GM23338 (cell line): Measurements from ENCODE around the gene EVC2. TPM values are rescaled to one million over a fixed set of nuclear protein-coding genes. Genes with fewer than 3 reads are reported as not detected.

ENCODE experiments used
- ATAC-seq: fragments of 200-7000 bp; cut with Tn5 transposase; 3 replicates; pipeline ENCODE4 v1.9.1; 2020
- DNase-seq: peaks from one replicate; pipeline ENCODE4 v3.0.0-alpha.2; 2015; ENCODE audit warnings: low spot score
- H2AFZ ChIP-seq: fragments of 200-600 bp; sonication (generic); 2 replicates; pipeline ENCODE4 v1.8.0; 2016; ENCODE audit warnings: antibody characterized with exemption, mild to moderate bottlenecking, moderate library complexity
- H3F3A ChIP-seq: fragments of 200-600 bp; sonication (generic); replicated peaks from 2 replicates; pipeline ENCODE4 v1.8.0; 2017; ENCODE audit warnings: antibody characterized with exemption, mixed run types, low read depth
- H3K27ac ChIP-seq: fragments of 200-600 bp; sonication (generic); 2 replicates; pipeline ENCODE4 v1.6.1; 2016; ENCODE audit warnings: low read depth
- H3K27me3 ChIP-seq: fragments of 200-600 bp; sonication (generic); 2 replicates; pipeline ENCODE4 v1.8.0; 2016; ENCODE audit warnings: mild to moderate bottlenecking, mixed run types, moderate library complexity; ENCODE audit not compliant: insufficient read depth
- H3K36me3 ChIP-seq: fragments of 200-600 bp; sonication (generic); 2 replicates; pipeline ENCODE4 v1.8.0; 2016; ENCODE audit warnings: mild to moderate bottlenecking; ENCODE audit not compliant: insufficient read depth
- H3K4me1 ChIP-seq: fragments of 200-600 bp; sonication (generic); 2 replicates; pipeline ENCODE4 v1.8.0; 2016; ENCODE audit warnings: mild to moderate bottlenecking, moderate library complexity; ENCODE audit not compliant: insufficient read depth
- H3K4me2 ChIP-seq: fragments of 200-600 bp; sonication (generic); 2 replicates; pipeline ENCODE4 v1.7.1; 2017; ENCODE audit warnings: mixed run types
- H3K4me3 ChIP-seq: fragments of 200-600 bp; sonication (generic); 2 replicates; pipeline ENCODE4 v1.6.1; 2016; ENCODE audit warnings: mixed run types
- H3K79me2 ChIP-seq: fragments of 200-600 bp; sonication (generic); replicated peaks from 2 replicates; pipeline ENCODE4 v1.8.0; 2017; ENCODE audit warnings: mild to moderate bottlenecking; ENCODE audit not compliant: insufficient read depth
- H3K9me2 ChIP-seq: fragments of 200-600 bp; sonication (generic); 2 replicates; pipeline ENCODE4 v1.8.0; 2017; ENCODE audit not compliant: insufficient read depth
- H4K20me1 ChIP-seq: fragments of 200-600 bp; sonication (generic); replicated peaks from 2 replicates; pipeline ENCODE4 v1.8.0; 2017; ENCODE audit warnings: mild to moderate bottlenecking; ENCODE audit not compliant: insufficient read depth
- H3K27ac Mint-ChIP-seq: 2 replicates; pipeline ENCODE4 v1.8.0; 2020; ENCODE audit warnings: inconsistent platforms, mild to moderate bottlenecking, moderate library complexity, mixed read lengths
- H3K27me3 Mint-ChIP-seq: 3 replicates; pipeline ENCODE4 v1.8.0; 2022; ENCODE audit warnings: low read depth, mild to moderate bottlenecking, moderate library complexity, mixed read lengths, inconsistent platforms; ENCODE audit not compliant: insufficient read depth, poor library complexity
- H3K36me3 Mint-ChIP-seq: 3 replicates; pipeline ENCODE4 v1.8.0; 2021; ENCODE audit warnings: low read depth, mild to moderate bottlenecking, inconsistent platforms, moderate library complexity, mixed read lengths
- H3K4me1 Mint-ChIP-seq: 3 replicates; pipeline ENCODE4 v1.8.0; 2020; ENCODE audit warnings: mild to moderate bottlenecking, inconsistent platforms, mixed read lengths
- H3K4me3 Mint-ChIP-seq: 3 replicates; pipeline ENCODE4 v1.8.0; 2021; ENCODE audit warnings: moderate library complexity, mild to moderate bottlenecking, inconsistent platforms, mixed read lengths
- H3K9me3 Mint-ChIP-seq: 3 replicates; pipeline ENCODE4 v1.8.0; 2020; ENCODE audit warnings: moderate library complexity, mild to moderate bottlenecking, inconsistent platforms, mixed read lengths
- CREB1 ChIP-seq: fragments of 250-450 bp; sonication (Bioruptor Pico); IDR thresholded peaks from 2 replicates; pipeline ENCODE4 v1.5.0; 2020; ENCODE audit warnings: low read depth, mild to moderate bottlenecking, moderate library complexity
- EZH2 ChIP-seq: fragments of 200-600 bp; sonication (generic); IDR thresholded peaks from one replicate; pipeline ENCODE4 v1.8.0; 2017; ENCODE audit warnings: antibody characterized with exemption, mild to moderate bottlenecking, low read depth; ENCODE audit not compliant: unreplicated experiment
- EZH2phosphoT487 ChIP-seq: fragments of 200-600 bp; sonication (generic); IDR thresholded peaks from one replicate; pipeline ENCODE4 v1.8.1; 2018; ENCODE audit warnings: antibody characterized with exemption; ENCODE audit not compliant: unreplicated experiment
- JUNB ChIP-seq: IDR thresholded peaks from one replicate; pipeline ENCODE4 v1.6.1; 2016; ENCODE audit warnings: antibody characterized with exemption; ENCODE audit not compliant: unreplicated experiment
- NANOG ChIP-seq: IDR thresholded peaks from 2 replicates; pipeline ENCODE4 v1.6.1; 2016; ENCODE audit warnings: antibody characterized with exemption, borderline replicate concordance
- POLR2AphosphoS5 ChIP-seq: IDR thresholded peaks from 2 replicates; pipeline ENCODE4 v1.6.1; 2016; ENCODE audit warnings: antibody characterized with exemption, low read depth
- STAT1 ChIP-seq: IDR thresholded peaks from one replicate; pipeline ENCODE4 v1.6.1; 2016; ENCODE audit warnings: antibody characterized with exemption; ENCODE audit not compliant: unreplicated experiment
- ZNF114 ChIP-seq: fragments of 250-450 bp; sonication (Bioruptor Pico); IDR thresholded peaks from 2 replicates; pipeline ENCODE4 v1.5.0; 2020; ENCODE audit warnings: mild to moderate bottlenecking, moderate library complexity
- ZNF331 ChIP-seq: fragments of 250-450 bp; sonication (Bioruptor Pico); IDR thresholded peaks from 2 replicates; pipeline ENCODE4 v1.5.0; 2020; ENCODE audit warnings: low read depth, mild to moderate bottlenecking, moderate library complexity
- polyA plus RNA-seq: library from polyadenylated mRNA; unstranded; fragments of >200 nt; fragmentation: Nextera tagmentation; extraction: Ambion mirVana; gene quantifications from 2 replicates; pipeline ENCODE4 v1.2.1, GENCODE V29; 2016
- total RNA-seq: library from RNA; depleted of rRNA; stranded (reverse); fragments of >200 nt; shearing (Covaris generic); gene quantifications from 2 replicates; pipeline ENCODE4 v1.2.3, GENCODE V29; 2014
- TF ChIP-seq, protein P1 (sequence below): IDR thresholded peaks from one replicate; pipeline ENCODE4 v1.6.1; 2018; ENCODE audit warnings: antibody characterized with exemption; ENCODE audit not compliant: unreplicated experiment
- TF ChIP-seq, protein P2 (sequence below): IDR thresholded peaks from 2 replicates; pipeline ENCODE4 v1.6.1; 2016; ENCODE audit warnings: antibody characterized with exemption
- TF ChIP-seq, protein P3 (sequence below), 2 experiments: fragments of 200-600 bp in 1 of 2; sonication (generic) in 1 of 2; conservative IDR thresholded peaks; 2 replicates each; pipeline versions ENCODE4 v1.5.1 to v1.6.1; 2016 to 2017; ENCODE audit warnings: antibody characterized with exemption in 2 of 2, low read depth in 2 of 2, mild to moderate bottlenecking in 2 of 2, moderate library complexity in 1 of 2

EVC2 gene
- total and polyA plus RNA-seq, 2 experiments from 2014 or later = 3.4 to 11.5 TPM

DNA sequence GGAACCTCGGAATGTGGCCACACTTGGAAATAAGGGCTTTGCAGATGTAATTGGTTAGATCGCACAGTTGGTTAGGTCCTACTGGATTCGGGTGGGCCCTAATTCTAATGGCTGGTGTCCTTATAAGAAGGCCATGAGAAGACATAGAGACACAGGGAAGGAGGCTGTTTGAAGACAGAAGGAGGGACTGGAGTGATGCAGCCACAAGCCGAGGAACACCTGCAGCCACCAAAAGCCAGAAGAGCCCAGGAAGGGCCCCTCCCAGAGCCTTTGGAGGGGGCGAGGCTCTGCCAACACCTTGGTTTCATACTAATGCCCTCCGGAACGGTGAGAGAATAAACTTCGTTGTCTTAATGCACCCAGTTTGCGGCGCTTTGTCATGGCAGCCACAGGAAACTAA, 49.6 kb upstream of the EVC2 start (continued):
- TF ChIP-seq, protein P1, sequence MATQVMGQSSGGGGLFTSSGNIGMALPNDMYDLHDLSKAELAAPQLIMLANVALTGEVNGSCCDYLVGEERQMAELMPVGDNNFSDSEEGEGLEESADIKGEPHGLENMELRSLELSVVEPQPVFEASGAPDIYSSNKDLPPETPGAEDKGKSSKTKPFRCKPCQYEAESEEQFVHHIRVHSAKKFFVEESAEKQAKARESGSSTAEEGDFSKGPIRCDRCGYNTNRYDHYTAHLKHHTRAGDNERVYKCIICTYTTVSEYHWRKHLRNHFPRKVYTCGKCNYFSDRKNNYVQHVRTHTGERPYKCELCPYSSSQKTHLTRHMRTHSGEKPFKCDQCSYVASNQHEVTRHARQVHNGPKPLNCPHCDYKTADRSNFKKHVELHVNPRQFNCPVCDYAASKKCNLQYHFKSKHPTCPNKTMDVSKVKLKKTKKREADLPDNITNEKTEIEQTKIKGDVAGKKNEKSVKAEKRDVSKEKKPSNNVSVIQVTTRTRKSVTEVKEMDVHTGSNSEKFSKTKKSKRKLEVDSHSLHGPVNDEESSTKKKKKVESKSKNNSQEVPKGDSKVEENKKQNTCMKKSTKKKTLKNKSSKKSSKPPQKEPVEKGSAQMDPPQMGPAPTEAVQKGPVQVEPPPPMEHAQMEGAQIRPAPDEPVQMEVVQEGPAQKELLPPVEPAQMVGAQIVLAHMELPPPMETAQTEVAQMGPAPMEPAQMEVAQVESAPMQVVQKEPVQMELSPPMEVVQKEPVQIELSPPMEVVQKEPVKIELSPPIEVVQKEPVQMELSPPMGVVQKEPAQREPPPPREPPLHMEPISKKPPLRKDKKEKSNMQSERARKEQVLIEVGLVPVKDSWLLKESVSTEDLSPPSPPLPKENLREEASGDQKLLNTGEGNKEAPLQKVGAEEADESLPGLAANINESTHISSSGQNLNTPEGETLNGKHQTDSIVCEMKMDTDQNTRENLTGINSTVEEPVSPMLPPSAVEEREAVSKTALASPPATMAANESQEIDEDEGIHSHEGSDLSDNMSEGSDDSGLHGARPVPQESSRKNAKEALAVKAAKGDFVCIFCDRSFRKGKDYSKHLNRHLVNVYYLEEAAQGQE = no peak
- no peak for TF ChIP-seq ZNF114 (CRISPR knock-in tag)
- TF ChIP-seq POLR2AphosphoS5 = no peak
- TF ChIP-seq, protein P2, sequence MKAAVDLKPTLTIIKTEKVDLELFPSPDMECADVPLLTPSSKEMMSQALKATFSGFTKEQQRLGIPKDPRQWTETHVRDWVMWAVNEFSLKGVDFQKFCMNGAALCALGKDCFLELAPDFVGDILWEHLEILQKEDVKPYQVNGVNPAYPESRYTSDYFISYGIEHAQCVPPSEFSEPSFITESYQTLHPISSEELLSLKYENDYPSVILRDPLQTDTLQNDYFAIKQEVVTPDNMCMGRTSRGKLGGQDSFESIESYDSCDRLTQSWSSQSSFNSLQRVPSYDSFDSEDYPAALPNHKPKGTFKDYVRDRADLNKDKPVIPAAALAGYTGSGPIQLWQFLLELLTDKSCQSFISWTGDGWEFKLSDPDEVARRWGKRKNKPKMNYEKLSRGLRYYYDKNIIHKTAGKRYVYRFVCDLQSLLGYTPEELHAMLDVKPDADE = no peak

DNA sequence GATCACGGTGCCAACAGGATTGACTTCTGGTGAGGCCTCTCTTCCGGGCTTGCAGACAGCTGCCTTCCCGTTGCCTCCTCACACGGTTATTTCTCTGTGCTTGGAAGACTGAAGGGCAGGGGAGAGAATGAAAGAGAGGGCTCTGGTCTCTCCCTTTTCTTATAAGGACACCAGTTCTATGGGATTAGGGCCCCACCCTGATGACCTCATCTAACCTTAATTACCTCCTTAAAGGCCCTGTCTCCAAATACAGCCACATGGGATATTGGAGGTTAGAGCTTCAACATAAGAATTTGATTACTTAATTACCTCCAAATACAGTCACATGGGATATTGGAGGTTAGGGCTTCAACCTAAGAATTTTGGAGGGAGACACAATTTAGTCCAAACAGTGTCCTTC, 49.2 kb upstream of the EVC2 start:
- Mint-ChIP-seq H3K27ac (no peak overlapping the region), H3K9me3 (no peaks in the 10 kb centered on the region), H3K4me1 (peaks cover 27% of the 10 kb centered on the region), H3K36me3 (peaks cover 44% of the 10 kb centered on the region), H3K27me3 (peaks cover 4% of the 10 kb centered on the region), H3K4me3 (no peak overlapping the region)
- Histone ChIP-seq H3F3A (no peaks in the 10 kb centered on the region), H3K27me3 (no peaks in the 10 kb centered on the region), H3K4me2 (no peak overlapping the region), H3K36me3 (no peaks in the 10 kb centered on the region), H3K4me1 (peaks cover 7% of the 10 kb centered on the region), H3K79me2 (no peaks in the 10 kb centered on the region), H2AFZ (no peak overlapping the region), H3K4me3 (no peak overlapping the region), H3K27ac (no peak overlapping the region), H3K9me2 (no peaks in the 10 kb centered on the region), H4K20me1 (no peaks in the 10 kb centered on the region)
- DNase-seq (no peak), ATAC-seq (no peak)
- TF ChIP-seq ZNF331 (CRISPR knock-in tag) (no peak), JUNB (no peak), NANOG (no peak), POLR2AphosphoS5 (no peak), STAT1 (no peak), EZH2phosphoT487 (no peak), EZH2 (no peak), CREB1 (no peak)
- TF ChIP-seq, protein P3, sequence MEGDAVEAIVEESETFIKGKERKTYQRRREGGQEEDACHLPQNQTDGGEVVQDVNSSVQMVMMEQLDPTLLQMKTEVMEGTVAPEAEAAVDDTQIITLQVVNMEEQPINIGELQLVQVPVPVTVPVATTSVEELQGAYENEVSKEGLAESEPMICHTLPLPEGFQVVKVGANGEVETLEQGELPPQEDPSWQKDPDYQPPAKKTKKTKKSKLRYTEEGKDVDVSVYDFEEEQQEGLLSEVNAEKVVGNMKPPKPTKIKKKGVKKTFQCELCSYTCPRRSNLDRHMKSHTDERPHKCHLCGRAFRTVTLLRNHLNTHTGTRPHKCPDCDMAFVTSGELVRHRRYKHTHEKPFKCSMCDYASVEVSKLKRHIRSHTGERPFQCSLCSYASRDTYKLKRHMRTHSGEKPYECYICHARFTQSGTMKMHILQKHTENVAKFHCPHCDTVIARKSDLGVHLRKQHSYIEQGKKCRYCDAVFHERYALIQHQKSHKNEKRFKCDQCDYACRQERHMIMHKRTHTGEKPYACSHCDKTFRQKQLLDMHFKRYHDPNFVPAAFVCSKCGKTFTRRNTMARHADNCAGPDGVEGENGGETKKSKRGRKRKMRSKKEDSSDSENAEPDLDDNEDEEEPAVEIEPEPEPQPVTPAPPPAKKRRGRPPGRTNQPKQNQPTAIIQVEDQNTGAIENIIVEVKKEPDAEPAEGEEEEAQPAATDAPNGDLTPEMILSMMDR (conservative IDR thresholded peaks at IDR 0.05; ENCODE audit: low read depth in 2 of 2) = no peak
- TF ChIP-seq, protein P2 = no peak
- TF ChIP-seq, protein P1 = no peak
